Raji (cell line): Measurements from ENCODE around the gene DOC2A.

Experiments used
- POLR2A ChIP-seq: IDR thresholded peaks from 2 replicates; pipeline ENCODE4 v1.6.1; 2011; ENCODE audit warnings: low read depth, low read length, control low read depth; ENCODE audit not compliant: insufficient read depth

Gene DOC2A

DNA sequence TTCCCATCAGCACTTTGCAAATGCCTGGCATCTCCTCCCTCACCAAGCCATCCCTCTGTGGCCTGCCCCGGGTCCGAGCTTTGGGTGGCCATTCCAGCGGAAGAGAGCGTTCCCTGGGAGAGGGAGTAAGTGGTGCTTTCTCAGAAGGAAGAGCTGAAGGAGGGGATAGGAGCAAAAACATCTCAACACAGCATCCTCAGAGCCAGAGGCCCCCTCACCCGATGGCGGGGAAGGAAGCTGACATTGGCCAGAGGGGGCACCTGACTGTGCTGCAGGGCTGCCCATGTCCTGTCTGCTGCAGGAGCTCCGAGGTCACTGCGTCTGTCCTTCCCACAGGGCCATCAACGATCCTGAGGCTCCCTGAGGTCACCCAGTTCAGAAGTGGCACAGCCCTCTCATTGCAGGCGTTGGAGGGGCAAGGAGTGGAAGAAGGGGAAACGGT is 20.7 kb upstream of the DOC2A start:
- TF ChIP-seq POLR2A = no peak

DNA sequence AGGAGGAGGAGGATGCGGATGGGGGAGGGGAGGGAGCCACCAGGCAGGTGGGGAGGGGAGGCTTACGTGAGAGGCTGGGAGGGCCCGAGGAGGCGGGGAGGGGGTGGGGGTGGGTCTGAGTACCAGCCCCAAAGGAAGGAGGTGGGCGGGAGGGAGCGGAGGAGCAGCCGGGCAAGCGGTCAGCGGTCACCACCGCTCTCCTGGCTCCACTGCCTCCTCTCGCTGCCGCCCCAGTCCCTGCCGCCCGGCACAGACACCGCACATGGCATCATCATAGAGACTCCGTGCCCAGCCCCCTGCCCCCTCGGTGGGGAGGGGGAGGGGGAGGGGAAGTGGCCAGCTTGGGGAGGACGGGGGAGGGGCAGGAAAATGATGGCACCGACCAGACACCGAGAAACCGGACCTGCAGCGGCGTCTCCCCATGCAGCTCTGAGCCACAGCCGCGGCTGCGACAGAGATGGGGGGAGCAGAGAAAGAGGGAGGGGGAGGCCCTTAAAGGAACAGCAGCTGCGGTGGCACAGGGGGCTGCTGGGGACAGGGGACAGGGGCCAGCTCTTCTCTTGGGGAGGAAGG is 20.1 kb upstream of the DOC2A start, which contains the start of gene TLCD3B:
Gene TLCD3B (minus strand): TSS at position 431 of the 573 bp plus-strand sequence. CDS start 744 bp downstream, outside the sequence.
- no peak for TF ChIP-seq POLR2A

GRCh38 chr16:30030011-30030685 is 19.3 kb upstream of the DOC2A start:
- TF ChIP-seq POLR2A = no peak

- TF ChIP-seq POLR2A = no peak
Observed at GRCh38 chr16:30028438-30029076, 17.7 kb upstream of the DOC2A start.

- no peak for TF ChIP-seq POLR2A
Observed at GRCh38 chr16:30027588-30028437, 17.0 kb upstream of the DOC2A start.

- TF ChIP-seq POLR2A = no peak
Observed at GRCh38 chr16:30026449-30026848, 15.6 kb upstream of the DOC2A start.

DNA sequence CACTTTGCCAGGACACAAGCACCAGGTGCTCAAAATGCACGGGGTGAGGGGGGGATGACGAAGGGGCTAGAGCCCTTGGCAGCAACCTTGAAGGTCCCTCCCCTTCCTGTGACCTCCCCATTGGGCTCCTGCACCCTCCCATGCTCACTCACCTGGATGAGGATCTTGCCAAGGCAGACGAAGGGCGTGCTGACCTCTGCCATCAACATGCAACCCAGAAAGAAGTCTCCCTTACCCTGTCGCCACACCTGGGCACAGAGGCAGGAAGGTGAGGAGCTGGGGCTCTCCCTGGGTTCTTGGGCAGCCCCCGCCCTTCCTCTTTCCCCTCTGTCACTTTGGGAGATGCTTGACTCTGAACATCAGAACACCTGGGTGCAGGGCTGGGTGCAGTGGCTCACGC is 14.7 kb upstream of the DOC2A start:
- no peak for TF ChIP-seq POLR2A

DNA sequence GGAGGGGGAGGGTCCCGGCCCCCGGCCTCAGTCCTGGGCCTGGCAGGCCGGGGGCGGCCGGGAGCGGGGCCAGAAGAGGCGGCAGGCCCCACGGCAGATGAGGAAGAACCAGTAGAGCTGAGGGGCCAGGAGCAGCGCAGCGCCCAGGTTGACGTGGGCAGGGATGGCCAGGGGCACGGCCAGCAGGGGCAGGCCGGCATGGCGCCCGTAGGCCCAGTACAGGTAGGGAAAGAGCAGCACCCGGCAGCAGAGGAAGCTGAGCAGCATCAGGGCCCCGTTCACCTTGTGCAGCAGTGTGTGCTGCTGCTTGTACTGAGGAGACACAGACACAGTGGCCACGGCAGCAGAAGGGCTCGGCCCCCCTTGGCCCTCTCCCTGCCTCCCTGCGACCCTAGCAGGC is 14.3 kb upstream of the DOC2A start:
- TF ChIP-seq POLR2A = no peak

- TF ChIP-seq POLR2A = no peak
Observed at GRCh38 chr16:30024451-30024850, 13.6 kb upstream of the DOC2A start.

- TF ChIP-seq POLR2A = no peak
Observed at GRCh38 chr16:30023586-30023985, 12.8 kb upstream of the DOC2A start.

GRCh38 chr16:30022887-30023286 is 12.1 kb upstream of the DOC2A start, which contains the start of gene C16orf92:
TSS of gene C16orf92 (plus strand) at chr16:30023198. CDS start at chr16:30023341, 143 bp downstream.
- TF ChIP-seq POLR2A = no peak

DNA sequence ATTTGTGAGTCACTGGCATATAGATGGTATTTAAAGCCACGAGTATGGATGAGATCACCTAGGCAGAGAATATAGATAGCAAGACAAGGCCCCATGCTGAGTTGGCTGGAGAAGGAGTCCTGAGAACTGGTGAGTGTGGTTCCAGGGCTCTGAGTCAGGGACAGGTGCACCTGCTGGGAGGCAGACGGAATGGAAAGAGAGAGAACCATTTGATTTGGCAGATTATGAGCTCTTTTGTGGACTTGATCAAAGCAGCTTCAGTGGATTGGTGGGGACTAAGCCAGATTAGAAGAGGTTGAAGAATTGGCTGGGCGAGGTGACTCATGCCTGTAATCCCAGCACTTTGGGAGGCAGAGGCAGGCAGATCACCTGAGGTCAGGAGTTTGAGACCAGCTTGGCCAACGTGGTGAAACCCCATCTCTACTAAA is 7.9 kb upstream of the DOC2A start:
- no peak for TF ChIP-seq POLR2A

- no peak for TF ChIP-seq POLR2A
Observed at GRCh38 chr16:30017277-30017656, 6.4 kb upstream of the DOC2A start.

GRCh38 chr16:30016555-30017276 is 5.9 kb upstream of the DOC2A start:
- TF ChIP-seq POLR2A = no peak

GRCh38 chr16:30011714-30012504 is 1.1 kb upstream of the DOC2A start:
- no peak for TF ChIP-seq POLR2A
